A673 (cell line): ENCODE results near the gene MLPH. TPM values are rescaled to one million over a fixed set of nuclear protein-coding genes. Genes with fewer than 3 reads are reported as not detected.

Source experiments
- BruUV-seq: library from RNA; stranded (reverse); fragments of 400-500 nt; replicated peaks from 2 replicates; lab custom pipeline; 2021; lab: Mats Ljungman, UMichigan
- CTCF ChIA-PET: fragments of 300-600 bp; sonication (Branson Sonifier 250); formaldehyde crosslinking; loops from one replicate; lab custom pipeline; 2022; ENCODE audit warnings: antibody characterized with exemption; lab: Charles Lee
- POLR2A ChIA-PET: fragments of 300-600 bp; sonication (Branson Sonifier 250); formaldehyde crosslinking; loops from one replicate; lab custom pipeline; 2022; ENCODE audit warnings: antibody characterized with exemption; ENCODE audit not compliant: low non-redundant PET; lab: Charles Lee
- DNase-seq: peaks from one replicate; pipeline ENCODE4 v3.0.0-alpha.2; 2015; ENCODE audit warnings: low spot score
- H3K27ac ChIP-seq: fragments of 200-600 bp; sonication (generic); 2 replicates; pipeline ENCODE4 v1.5.1; 2016; ENCODE audit warnings: mixed run types, low read depth, mild to moderate bottlenecking, mixed read lengths, antibody characterized with exemption, low read length; ENCODE audit not compliant: poor library complexity, severe bottlenecking
- H3K27me3 ChIP-seq: fragments of 200-600 bp; sonication (generic); replicated peaks from 2 replicates; pipeline ENCODE4 v1.6.1; 2017; ENCODE audit warnings: mixed run types, low read depth, mild to moderate bottlenecking, mixed read lengths, antibody characterized with exemption, low read length; ENCODE audit not compliant: insufficient read depth, poor library complexity
- H3K36me3 ChIP-seq: fragments of 200-600 bp; sonication (generic); 2 replicates; pipeline ENCODE4 v1.6.1; 2016; ENCODE audit warnings: mixed run types, mild to moderate bottlenecking, mixed read lengths, antibody characterized with exemption, low read length; ENCODE audit not compliant: insufficient read depth, poor library complexity, severe bottlenecking
- H3K4me1 ChIP-seq: fragments of 200-600 bp; sonication (generic); 2 replicates; pipeline ENCODE4 v1.6.1; 2017; ENCODE audit warnings: mixed run types, mild to moderate bottlenecking, mixed read lengths, antibody characterized with exemption, low read length; ENCODE audit not compliant: insufficient read depth, poor library complexity, severe bottlenecking
- H3K4me3 ChIP-seq: fragments of 200-600 bp; sonication (generic); 2 replicates; pipeline ENCODE4 v1.5.1; 2016; ENCODE audit warnings: low read depth, mixed run types, mild to moderate bottlenecking, mixed read lengths, low read length; ENCODE audit not compliant: poor library complexity, severe bottlenecking
- H3K9me3 ChIP-seq: fragments of 200-600 bp; sonication (generic); 2 replicates; pipeline ENCODE4 v1.6.1; 2016; ENCODE audit warnings: mixed run types, low read depth, mild to moderate bottlenecking, mixed read lengths, antibody characterized with exemption, low read length; ENCODE audit not compliant: poor library complexity, severe bottlenecking
- CTCF ChIP-seq: fragments of 300-800, 200-600 bp; sonication (generic); conservative IDR thresholded peaks from 2 replicates; pipeline ENCODE4 v1.5.1; 2017; ENCODE audit warnings: low read depth, mild to moderate bottlenecking, antibody characterized with exemption, low read length, moderate library complexity, mixed read lengths
- EZH2 ChIP-seq: fragments of 200-600 bp; sonication (generic); IDR thresholded peaks from 2 replicates; pipeline ENCODE4 v1.6.1; 2017; ENCODE audit warnings: borderline replicate concordance, low read depth, mild to moderate bottlenecking, mixed read lengths, antibody characterized with exemption, low read length; ENCODE audit not compliant: poor library complexity, severe bottlenecking
- intact Hi-C: fragments of 100-400 bp; cut with micrococcal nuclease; formaldehyde crosslinking; loops from one replicate; pipeline ENCODE4 v1.10.0; 2022; ENCODE audit not compliant: unreplicated experiment
- total RNA-seq: library from RNA; stranded (reverse); gene quantifications from 2 replicates; pipeline ENCODE4 v1.2.3, GENCODE V29; 2021

MLPH gene
- total RNA-seq, 1 experiment from 2014 or later, result not detected

GRCh38 chr2:237474442-237474911, 12.6 kb upstream of the MLPH start:
- TSS peak; percentile 95 for BruUV-seq
- intact Hi-C loops, result no loop called here
- H3K27me3 ChIP-seq, result peaks cover 35% of the 10 kb centered on the region
- DNase-seq, result no peak
- H3K4me1 ChIP-seq, result peaks cover 6% of the 10 kb centered on the region
- ChIA-PET CTCF (interaction anchor here (1.7 kb wide), 1 partner anchor 53 kb away, joined by 8 read pairs; no protein-coding TSS in a partner anchor), POLR2A (no interaction called here)
- H3K9me3 ChIP-seq, result no peaks in the 10 kb centered on the region
- H3K36me3 ChIP-seq, result no peaks in the 10 kb centered on the region
- TF ChIP-seq CTCF, result no peak
- TF ChIP-seq EZH2, result no peak
- peak overlapping the region; percentile 85 for H3K27ac ChIP-seq
- H3K4me3 ChIP-seq, result peak overlapping the region; percentile 75

- H3K4me3 ChIP-seq, result peak overlapping the region; percentile 75
- TF ChIP-seq CTCF, result peak; percentile 83
- no peak for TF ChIP-seq EZH2
- no peaks in the 10 kb centered on the region for H3K9me3 ChIP-seq
- H3K36me3 ChIP-seq, result no peaks in the 10 kb centered on the region
- intact Hi-C loops, result loop anchor here (5.0 kb wide), 2 partner anchors 53 to 323 kb away; no protein-coding TSS in a partner anchor
- peaks cover 42% of the 10 kb centered on the region for H3K27me3 ChIP-seq
- ChIA-PET CTCF (interaction anchor here (0.6 to 1.7 kb wide), 6 partner anchors 38 to 782 kb away, joined by 3 to 8 read pairs (median 5); no protein-coding TSS in a partner anchor), POLR2A (interaction anchor here (0.6 kb wide), 3 partner anchors 51 to 395 kb away, joined by 4 to 7 read pairs (median 4); no protein-coding TSS in a partner anchor)
- peaks cover 6% of the 10 kb centered on the region for H3K4me1 ChIP-seq
- no TSS peak for BruUV-seq
- peak; percentile 80 for DNase-seq
- H3K27ac ChIP-seq, result peak overlapping the region; percentile 85
These were observed 11.9 kb upstream of the MLPH start for GRCh38 chr2:237474931-237475703.

- Histone ChIP-seq H3K36me3 (no peaks in the 10 kb centered on the region), H3K4me3 (peak overlapping the region; percentile 75), H3K9me3 (no peaks in the 10 kb centered on the region), H3K4me1 (peaks cover 6% of the 10 kb centered on the region), H3K27ac (peak overlapping the region; percentile 85), H3K27me3 (peaks cover 44% of the 10 kb centered on the region)
- intact Hi-C loops, result loop anchor here (5.0 kb wide), 2 partner anchors 53 to 323 kb away; no protein-coding TSS in a partner anchor
- ChIA-PET POLR2A (interaction anchor here (0.6 kb wide), 3 partner anchors 52 to 396 kb away, joined by 4 to 7 read pairs (median 4); no protein-coding TSS in a partner anchor), CTCF (interaction anchor here (0.6 to 1.7 kb wide), 6 partner anchors 37 to 782 kb away, joined by 3 to 8 read pairs (median 5); no protein-coding TSS in a partner anchor)
- DNase-seq, result no peak
- BruUV-seq, result no TSS peak
- no peak for TF ChIP-seq CTCF
- TF ChIP-seq EZH2, result no peak
These were observed 11.3 kb upstream of the MLPH start for GRCh38 chr2:237475704-237476141.
